ENCODE results near the gene ANO9.

DNA sequence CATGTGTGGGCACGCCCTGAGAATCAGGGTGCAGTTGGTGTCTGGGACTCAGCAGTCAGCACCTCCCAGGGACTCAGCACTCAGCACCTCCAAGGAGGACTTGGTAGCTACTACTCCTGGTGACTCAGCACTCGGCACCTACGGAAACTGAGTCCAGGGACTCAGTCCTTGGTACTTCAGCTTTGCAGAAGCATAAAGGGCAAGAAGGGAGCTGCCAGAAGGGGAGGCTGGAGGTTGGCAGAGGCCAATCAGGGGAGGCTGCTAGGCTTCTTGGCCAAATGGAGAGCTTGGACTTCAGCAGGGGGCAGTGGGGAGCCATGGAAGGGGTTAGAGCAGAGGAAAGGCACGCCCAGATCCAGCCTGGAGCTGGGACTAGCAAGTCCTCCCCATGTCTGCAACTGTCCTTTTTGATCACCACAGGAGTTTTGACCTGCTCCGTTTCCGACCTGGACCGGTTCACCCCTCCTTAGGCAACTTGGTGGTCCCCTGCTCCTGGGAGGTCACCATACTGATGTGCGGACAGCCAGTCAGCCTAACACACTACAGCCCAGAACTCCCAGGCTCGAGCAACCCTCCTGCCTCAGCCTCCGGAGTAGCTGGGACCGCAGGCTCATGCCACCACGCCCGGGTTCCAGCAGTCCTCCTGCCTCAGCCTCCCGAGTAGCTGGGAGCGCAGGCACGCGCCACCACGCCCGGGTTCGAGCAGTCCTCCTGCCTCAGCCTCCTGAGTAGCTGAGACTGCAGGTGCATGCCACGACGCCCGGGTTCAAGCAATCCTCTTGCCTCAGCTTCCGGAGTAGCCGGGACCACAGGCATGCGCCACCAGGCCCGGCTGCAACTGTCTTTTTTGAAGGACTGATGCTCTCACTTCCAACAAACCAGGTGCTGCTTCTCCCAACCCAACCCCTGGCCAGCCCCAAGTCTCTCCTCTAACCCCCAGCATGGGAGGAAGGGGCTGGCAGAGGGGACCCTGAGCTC, 1.5 kb downstream of the ANO9 start:
- TF ChIP-seq, protein P1, sequence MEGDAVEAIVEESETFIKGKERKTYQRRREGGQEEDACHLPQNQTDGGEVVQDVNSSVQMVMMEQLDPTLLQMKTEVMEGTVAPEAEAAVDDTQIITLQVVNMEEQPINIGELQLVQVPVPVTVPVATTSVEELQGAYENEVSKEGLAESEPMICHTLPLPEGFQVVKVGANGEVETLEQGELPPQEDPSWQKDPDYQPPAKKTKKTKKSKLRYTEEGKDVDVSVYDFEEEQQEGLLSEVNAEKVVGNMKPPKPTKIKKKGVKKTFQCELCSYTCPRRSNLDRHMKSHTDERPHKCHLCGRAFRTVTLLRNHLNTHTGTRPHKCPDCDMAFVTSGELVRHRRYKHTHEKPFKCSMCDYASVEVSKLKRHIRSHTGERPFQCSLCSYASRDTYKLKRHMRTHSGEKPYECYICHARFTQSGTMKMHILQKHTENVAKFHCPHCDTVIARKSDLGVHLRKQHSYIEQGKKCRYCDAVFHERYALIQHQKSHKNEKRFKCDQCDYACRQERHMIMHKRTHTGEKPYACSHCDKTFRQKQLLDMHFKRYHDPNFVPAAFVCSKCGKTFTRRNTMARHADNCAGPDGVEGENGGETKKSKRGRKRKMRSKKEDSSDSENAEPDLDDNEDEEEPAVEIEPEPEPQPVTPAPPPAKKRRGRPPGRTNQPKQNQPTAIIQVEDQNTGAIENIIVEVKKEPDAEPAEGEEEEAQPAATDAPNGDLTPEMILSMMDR (IDR thresholded peaks at IDR 0.05) = no peak
- no peak for TF ChIP-seq EZH2 (IDR thresholded peaks at IDR 0.05)
- no peak for TF ChIP-seq EZH2phosphoT487 (IDR thresholded peaks at IDR 0.05)
